K562 (cell line): ENCODE measurements around the gene DNAJB1. TPM values are rescaled to one million over a fixed set of nuclear protein-coding genes. Genes with fewer than 3 reads are reported as not detected.

Source experiments
- ATAC-seq: fragments of 200-7000 bp; cut with Tn5 transposase; 3 replicates; pipeline ENCODE4 v1.9.1; 2020; ENCODE audit warnings: moderate library complexity
- BruUV-seq: library from RNA; stranded (reverse); fragments of 400-500 nt; replicated peaks from 2 replicates; lab custom pipeline; 2021; lab: Mats Ljungman, UMichigan
- CTCF ChIA-PET: fragments of 300-600 bp; formaldehyde crosslinking; extraction: SDS; loops from one replicate; lab custom pipeline; 2021; ENCODE audit warnings: low intra/inter-chr PET ratio; lab: Yijun Ruan, JAX
- POLR2A ChIA-PET: fragments of 300-600, 350-650 bp; sonication (Branson Sonifier 250); formaldehyde crosslinking; extraction: SDS; loops from one replicate; lab custom pipeline; 2021; ENCODE audit warnings: antibody characterized with exemption, inconsistent platforms; lab: Yijun Ruan, JAX
- DNase-seq, 4 experiments: peaks; one replicate each; pipeline versions ENCODE4 v3.0.0 to v3.0.0-alpha.2; 2011 to 2018; ENCODE audit warnings: low spot score in 3 of 4, mixed read lengths in 3 of 4; ENCODE audit errors: extremely low read depth in 1 of 4
- FAIRE-seq: peaks from 2 replicates; lab custom pipeline; 2011; peaks lifted over from hg19 to GRCh38; lab: Jason Lieb, UNC
- H2AFZ ChIP-seq: 2 replicates; pipeline ENCODE4 v1.6.0; 2011; ENCODE audit warnings: low read depth, low read length, control low read depth, inconsistent platforms
- H3K27ac ChIP-seq: fragments of 200-600 bp; 3 replicates; pipeline ENCODE4 v1.8.0; 2011; ENCODE audit warnings: low read depth, mild to moderate bottlenecking, control low read depth, inconsistent platforms, low read length, moderate library complexity, mixed read lengths; ENCODE audit errors: extremely low read depth
- H3K27me3 ChIP-seq, 2 experiments: fragments of 300-600 bp in 1 of 2; 2 replicates in 1 of 2; 3 replicates in 1 of 2; pipeline versions ENCODE4 v1.6.0 to v1.8.0; 2011; ENCODE audit warnings: inconsistent platforms in 2 of 2, low read length in 2 of 2, mild to moderate bottlenecking in 1 of 2, mixed read lengths in 1 of 2, moderate library complexity in 1 of 2; ENCODE audit not compliant: control insufficient read depth in 2 of 2, insufficient read depth in 2 of 2
- H3K36me3 ChIP-seq: fragments of 300-600 bp; 3 replicates; pipeline ENCODE4 v1.8.0; 2011; ENCODE audit warnings: mild to moderate bottlenecking, low read length, inconsistent platforms; ENCODE audit not compliant: control insufficient read depth, insufficient read depth
- H3K4me1 ChIP-seq, 2 experiments: fragments of 200-600 bp in 1 of 2; replicated peaks in 1 of 2; 2 replicates in 1 of 2; 3 replicates in 1 of 2; pipeline versions ENCODE4 v1.5.1 to v1.8.0; 2011; ENCODE audit warnings: inconsistent platforms in 2 of 2, low read length in 2 of 2, mild to moderate bottlenecking in 1 of 2, mixed read lengths in 1 of 2, moderate library complexity in 1 of 2; ENCODE audit not compliant: control insufficient read depth in 2 of 2, insufficient read depth in 2 of 2
- H3K4me2 ChIP-seq: 2 replicates; pipeline ENCODE4 v1.6.1; 2011; ENCODE audit warnings: low read length, control low read depth, inconsistent platforms, mixed read lengths; ENCODE audit not compliant: insufficient read depth
- H3K4me3 ChIP-seq: fragments of 200-600 bp; sonication (generic), shearing (Covaris generic); 2 replicates; pipeline ENCODE4 v1.5.1; 2016; ENCODE audit warnings: control low read depth, inconsistent platforms
- H3K79me2 ChIP-seq: fragments of 200-600 bp; 3 replicates; pipeline ENCODE4 v1.8.0; 2011; ENCODE audit warnings: low read length, inconsistent platforms; ENCODE audit not compliant: control insufficient read depth, insufficient read depth
- H3K9ac ChIP-seq, 2 experiments: 2 replicates each; pipeline versions ENCODE4 v1.6.0 to v1.6.1; 2011; ENCODE audit warnings: low read depth in 2 of 2, low read length in 2 of 2, control low read depth in 1 of 2, inconsistent platforms in 1 of 2, mild to moderate bottlenecking in 1 of 2, mixed read lengths in 1 of 2; ENCODE audit not compliant: insufficient read depth in 1 of 2
- H3K9me1 ChIP-seq: one replicate; pipeline ENCODE4 v1.6.0; 2011; ENCODE audit warnings: inconsistent platforms, mild to moderate bottlenecking, low read length, moderate library complexity; ENCODE audit not compliant: control insufficient read depth, insufficient read depth
- H3K9me3 ChIP-seq: replicated peaks from 2 replicates; pipeline ENCODE4 v1.5.1; 2011; ENCODE audit warnings: low read depth, low read length, inconsistent platforms; ENCODE audit not compliant: control insufficient read depth, insufficient read depth
- H4K20me1 ChIP-seq: replicated peaks from 2 replicates; pipeline ENCODE4 v1.6.1; 2011; ENCODE audit warnings: low read length, inconsistent platforms, mixed read lengths; ENCODE audit not compliant: control insufficient read depth, insufficient read depth
- L3MBTL2 ChIP-seq: fragments of 450-650 bp; IDR thresholded peaks from 2 replicates; pipeline ENCODE4 v1.6.1; 2016; ENCODE audit warnings: mild to moderate bottlenecking, moderate library complexity
- MEF2D ChIP-seq: conservative IDR thresholded peaks from 2 replicates; pipeline ENCODE4 v1.6.1; 2016; ENCODE audit warnings: low read depth, missing genetic modification characterization, missing compliant biosample characterization
- PTBP1 ChIP-seq: fragments of 200-400 bp; formaldehyde crosslinking; IDR thresholded peaks from 2 replicates; pipeline ENCODE4 v1.6.1; 2017; ENCODE audit warnings: low read depth, low read length
- PURB ChIP-seq: sonication (generic); formaldehyde crosslinking; IDR thresholded peaks from 2 replicates; pipeline ENCODE4 v1.9.0; 2021; ENCODE audit warnings: low read depth, mild to moderate bottlenecking, missing genetic modification reagents
- TARDBP ChIP-seq: fragments of 450-650 bp; IDR thresholded peaks from 2 replicates; pipeline ENCODE4 v1.6.1; 2016
- ZFP30 ChIP-seq: fragments of 250-450 bp; sonication (Bioruptor Pico); IDR thresholded peaks from 2 replicates; pipeline ENCODE4 v1.8.0; 2022; ENCODE audit warnings: moderate library complexity, mild to moderate bottlenecking, inconsistent platforms, borderline replicate concordance
- ZFPM2 ChIP-seq: fragments of 250-450 bp; sonication (Bioruptor Pico); IDR thresholded peaks from 2 replicates; pipeline ENCODE4 v1.5.1; 2022; ENCODE audit warnings: mild to moderate bottlenecking
- ZNF134 ChIP-seq: fragments of 250-450 bp; sonication (Bioruptor Pico); conservative IDR thresholded peaks from 2 replicates; pipeline ENCODE4 v1.4.0; 2020
- ZNF184 ChIP-seq: sonication (generic); formaldehyde crosslinking; IDR thresholded peaks from 2 replicates; pipeline ENCODE4 v1.5.0; 2020; ENCODE audit warnings: missing genetic modification reagents
- ZNF76 ChIP-seq: fragments of 250-450 bp; sonication (Bioruptor Pico); IDR thresholded peaks from 2 replicates; pipeline ENCODE4 v1.4.0; 2020; ENCODE audit warnings: mild to moderate bottlenecking, moderate library complexity, borderline replicate concordance
- ZNF77 ChIP-seq: fragments of 250-450 bp; sonication (Bioruptor Pico); IDR thresholded peaks from 2 replicates; pipeline ENCODE4 v1.5.0; 2020
- whole genome bisulfite sequencing: fragments of 100-300 bp; shearing (Covaris generic); methylation state at CpG from one replicate; pipeline ENCODE4 v1.1.6; 2016; ENCODE audit warnings: low coverage, mixed read lengths; ENCODE audit not compliant: insufficient coverage; ENCODE audit errors: missing lambda C conversion rate; 5-methylcytosine and 5-hydroxymethylcytosine counted together
- in situ Hi-C: fragments of 300-500 bp; cut with MboI; formaldehyde crosslinking; loops from 4 replicates; pipeline ENCODE4 v1.15.0; 2018; ENCODE audit warnings: inconsistent platforms, mixed read lengths
- intact Hi-C: fragments of 100-400 bp; cut with micrococcal nuclease; formaldehyde crosslinking; loops from 2 replicates; pipeline ENCODE4 v1.14.2; 2022
- polyA plus RNA-seq, 8 experiments: library from polyadenylated mRNA; depleted of rRNA in 4 of 8; stranded (reverse) in 5 of 8; unstranded in 3 of 8; fragments of >200 nt; fragmentation: Nextera tagmentation in 2 of 8; fragmentation: Illumina TruSeq in 1 of 8; extraction: Ambion mirVana in 2 of 8; extraction: Trizol in 1 of 8; gene quantifications; 2 replicates each; pipeline versions ENCODE4 v1.2.1 to v1.2.3, GENCODE V29; 2011 to 2014; ENCODE audit warnings: inconsistent platforms in 1 of 8, missing spikeins in 1 of 8
- total RNA-seq, 7 experiments: library from RNA; depleted of rRNA in 6 of 7; stranded (reverse); fragments of >200 nt in 6 of 7; fragmentation: Illumina TruSeq in 2 of 7; extraction: Trizol in 2 of 7; gene quantifications; 2 replicates each; pipeline versions ENCODE4 v1.2.1 to v1.2.3, GENCODE V29; 2011 to 2021; ENCODE audit warnings: low replicate concordance in 1 of 7
- TF ChIP-seq, protein P1 (sequence below): fragments of 250-450 bp; sonication (Bioruptor Pico); IDR thresholded peaks from 2 replicates; pipeline ENCODE4 v1.5.1; 2021; ENCODE audit warnings: mild to moderate bottlenecking
- TF ChIP-seq, protein P2 (sequence below): fragments of 450-650 bp; IDR thresholded peaks from 2 replicates; pipeline ENCODE4 v1.6.1; 2016; ENCODE audit warnings: mild to moderate bottlenecking
- TF ChIP-seq, protein P3 (sequence below), 2 experiments: IDR thresholded peaks; 2 replicates each; pipeline ENCODE4 v1.6.1; 2011; ENCODE audit warnings: borderline replicate concordance in 1 of 2, control low read depth in 1 of 2, low read depth in 1 of 2, low read length in 1 of 2, mild to moderate bottlenecking in 1 of 2, mixed read lengths in 1 of 2, moderate library complexity in 1 of 2; ENCODE audit not compliant: insufficient read depth in 1 of 2, insufficient read length in 1 of 2, poor library complexity in 1 of 2, severe bottlenecking in 1 of 2; ENCODE audit errors: extremely low read depth in 1 of 2

DNAJB1 gene
- total and polyA plus RNA-seq, 9 of the 15 experiments (the other 6 are each of a cell fraction or from before 2014, with no cell fraction given): 13.2 to 113 (median 62.1) TPM

DNA sequence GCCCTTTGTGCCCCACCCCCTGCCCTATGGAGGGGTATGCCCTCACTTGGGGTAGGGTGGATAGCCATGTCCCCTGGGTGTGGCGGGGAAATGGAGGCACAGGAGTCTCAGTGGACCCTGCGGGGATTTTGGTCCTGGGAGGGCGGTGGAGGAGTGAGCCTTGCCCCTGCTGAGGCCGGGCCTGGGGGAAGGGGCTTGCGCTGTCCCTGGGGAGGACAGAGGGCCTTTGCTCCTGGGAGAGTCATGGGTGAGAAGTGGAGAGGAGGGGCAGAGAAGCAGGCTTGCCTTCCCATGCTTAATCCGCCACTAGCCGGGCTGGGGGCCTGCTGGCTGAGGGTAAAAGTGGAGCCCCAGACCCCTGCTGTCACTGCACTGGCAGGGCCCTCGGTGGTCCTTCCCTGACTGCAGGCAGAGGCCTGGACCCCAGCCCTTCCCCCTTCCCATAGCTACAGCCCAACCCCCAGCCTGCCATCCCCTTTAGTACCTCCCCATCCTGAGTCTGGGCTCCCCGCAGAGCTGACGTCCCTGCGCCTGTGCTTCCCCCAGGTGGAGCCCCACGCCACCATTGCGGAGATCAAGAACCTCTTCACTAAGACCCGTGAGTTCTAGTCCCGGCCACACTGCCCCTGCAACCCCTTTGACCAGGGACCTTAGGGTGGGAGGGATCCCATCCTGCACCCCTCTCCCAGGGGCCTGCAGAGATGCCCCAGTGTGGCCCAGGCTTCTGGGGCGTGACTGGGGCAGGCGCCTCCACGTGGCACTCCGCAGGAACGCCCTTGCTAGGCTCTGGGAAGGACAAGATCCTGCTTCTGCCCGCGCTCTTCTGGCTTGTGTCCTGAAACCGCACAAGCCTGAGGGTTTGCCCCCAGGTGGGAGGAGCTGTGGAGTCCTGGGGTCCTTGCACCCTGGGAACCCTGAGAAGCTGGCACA is 44.7 kb upstream of the DNAJB1 start (continued):
- TF ChIP-seq TARDBP: no peak

DNA sequence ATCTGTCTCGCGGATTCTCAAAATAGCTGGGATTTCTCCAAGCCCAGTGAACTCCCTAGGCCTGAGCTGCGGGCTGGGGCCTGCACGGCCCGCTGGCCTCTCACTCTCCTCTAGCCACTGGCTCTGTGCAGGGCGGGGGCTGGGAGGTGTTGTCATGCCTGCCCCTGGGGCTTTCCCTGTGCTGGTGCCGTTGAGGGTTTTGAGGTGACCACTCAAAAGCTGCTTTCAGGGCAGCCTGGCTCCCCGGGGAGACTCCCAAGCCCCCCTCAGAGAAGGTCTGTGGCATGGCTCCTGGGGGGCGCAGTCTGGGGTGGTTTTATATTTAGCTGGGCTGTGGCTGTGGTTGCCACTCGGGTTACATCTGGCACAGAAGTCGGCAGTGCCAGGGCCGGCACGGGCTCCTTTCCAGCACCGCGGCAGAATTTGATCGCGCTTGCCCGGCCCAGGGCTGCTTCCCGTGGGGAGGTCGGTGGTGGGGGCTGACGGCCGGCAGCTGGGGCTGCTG is 43.7 kb upstream of the DNAJB1 start:
- H3K4me1 ChIP-seq: peaks cover 12 to 78% of the 10 kb centered on the region in 2 experiments; a peak in 4 of 5 replicates
- ChIA-PET POLR2A (interaction anchor here (0.6 to 1.4 kb wide), 4 partner anchors 10 to 871 kb away, joined by 3 to 4 read pairs (median 4); partner anchors contain the start of gene NDUFB7), CTCF (no interaction called here)
- peaks cover 8% of the 10 kb centered on the region for H3K9me1 ChIP-seq
- DNase-seq: no peak
- no peak overlapping the region for H2AFZ ChIP-seq
- no peak overlapping the region for H3K4me2 ChIP-seq
- peaks cover 36% of the 10 kb centered on the region; the same call in 1 of the 3 replicates for H3K36me3 ChIP-seq
- no TSS peak for BruUV-seq
- peak overlapping the region in 1 of 2 experiments; percentile 58; a peak in 1 of 4 replicates for H3K9ac ChIP-seq
- peaks cover 38% of the 10 kb centered on the region for H3K79me2 ChIP-seq
- no peak for ATAC-seq
- H3K27me3 ChIP-seq: no peaks in the 10 kb centered on the region
- H4K20me1 ChIP-seq: peaks cover 10% of the 10 kb centered on the region; the same call in 1 of the 2 replicates
- intact Hi-C loops: no loop called here
- in situ Hi-C loops: no loop called here
- WGBS: 87% methylated on average over 16 of the region's 22 CpGs
- no peak overlapping the region for H3K4me3 ChIP-seq
- peak overlapping the region; percentile 22; the same call in 1 of the 3 replicates for H3K27ac ChIP-seq
- FAIRE-seq: no peak
- no peaks in the 10 kb centered on the region for H3K9me3 ChIP-seq
- TF ChIP-seq ZFP30 (CRISPR knock-in tag): no peak
- no peak for TF ChIP-seq ZNF134 (CRISPR knock-in tag)
- TF ChIP-seq, protein P1, sequence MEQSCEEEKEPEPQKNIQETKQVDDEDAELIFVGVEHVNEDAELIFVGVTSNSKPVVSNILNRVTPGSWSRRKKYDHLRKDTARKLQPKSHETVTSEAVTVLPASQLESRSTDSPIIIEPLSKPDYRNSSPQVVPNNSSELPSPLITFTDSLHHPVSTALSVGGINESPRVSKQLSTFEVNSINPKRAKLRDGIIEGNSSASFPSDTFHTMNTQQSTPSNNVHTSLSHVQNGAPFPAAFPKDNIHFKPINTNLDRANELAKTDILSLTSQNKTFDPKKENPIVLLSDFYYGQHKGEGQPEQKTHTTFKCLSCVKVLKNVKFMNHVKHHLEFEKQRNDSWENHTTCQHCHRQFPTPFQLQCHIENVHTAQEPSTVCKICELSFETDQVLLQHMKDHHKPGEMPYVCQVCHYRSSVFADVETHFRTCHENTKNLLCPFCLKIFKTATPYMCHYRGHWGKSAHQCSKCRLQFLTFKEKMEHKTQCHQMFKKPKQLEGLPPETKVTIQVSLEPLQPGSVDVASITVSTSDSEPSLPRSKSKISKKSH (CRISPR knock-in tag): no peak
- no peak for TF ChIP-seq MEF2D (tag)
- no peak for TF ChIP-seq ZNF184 (CRISPR knock-in tag)
- TF ChIP-seq, protein P2, sequence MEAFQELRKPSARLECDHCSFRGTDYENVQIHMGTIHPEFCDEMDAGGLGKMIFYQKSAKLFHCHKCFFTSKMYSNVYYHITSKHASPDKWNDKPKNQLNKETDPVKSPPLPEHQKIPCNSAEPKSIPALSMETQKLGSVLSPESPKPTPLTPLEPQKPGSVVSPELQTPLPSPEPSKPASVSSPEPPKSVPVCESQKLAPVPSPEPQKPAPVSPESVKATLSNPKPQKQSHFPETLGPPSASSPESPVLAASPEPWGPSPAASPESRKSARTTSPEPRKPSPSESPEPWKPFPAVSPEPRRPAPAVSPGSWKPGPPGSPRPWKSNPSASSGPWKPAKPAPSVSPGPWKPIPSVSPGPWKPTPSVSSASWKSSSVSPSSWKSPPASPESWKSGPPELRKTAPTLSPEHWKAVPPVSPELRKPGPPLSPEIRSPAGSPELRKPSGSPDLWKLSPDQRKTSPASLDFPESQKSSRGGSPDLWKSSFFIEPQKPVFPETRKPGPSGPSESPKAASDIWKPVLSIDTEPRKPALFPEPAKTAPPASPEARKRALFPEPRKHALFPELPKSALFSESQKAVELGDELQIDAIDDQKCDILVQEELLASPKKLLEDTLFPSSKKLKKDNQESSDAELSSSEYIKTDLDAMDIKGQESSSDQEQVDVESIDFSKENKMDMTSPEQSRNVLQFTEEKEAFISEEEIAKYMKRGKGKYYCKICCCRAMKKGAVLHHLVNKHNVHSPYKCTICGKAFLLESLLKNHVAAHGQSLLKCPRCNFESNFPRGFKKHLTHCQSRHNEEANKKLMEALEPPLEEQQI: no peak
- TF ChIP-seq ZNF76: no peak
- TF ChIP-seq ZFPM2 (CRISPR knock-in tag): no peak
- TF ChIP-seq PURB (CRISPR knock-in tag): no peak
- TF ChIP-seq L3MBTL2: no peak
- TF ChIP-seq PTBP1: no peak
- TF ChIP-seq ZNF77 (CRISPR knock-in tag): no peak
- TF ChIP-seq, protein P3, sequence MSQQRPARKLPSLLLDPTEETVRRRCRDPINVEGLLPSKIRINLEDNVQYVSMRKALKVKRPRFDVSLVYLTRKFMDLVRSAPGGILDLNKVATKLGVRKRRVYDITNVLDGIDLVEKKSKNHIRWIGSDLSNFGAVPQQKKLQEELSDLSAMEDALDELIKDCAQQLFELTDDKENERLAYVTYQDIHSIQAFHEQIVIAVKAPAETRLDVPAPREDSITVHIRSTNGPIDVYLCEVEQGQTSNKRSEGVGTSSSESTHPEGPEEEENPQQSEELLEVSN (IDR thresholded peaks at IDR 0.05; ENCODE audit: borderline replicate concordance in 1 of 2, extremely low read depth in 1 of 2, insufficient read depth in 1 of 2, insufficient read length in 1 of 2, low read depth in 1 of 2, low read length in 1 of 2, poor library complexity in 1 of 2, severe bottlenecking in 1 of 2): no peak
